Gastrocnemius medialis (tissue), 4 donors: Measurements from ENCODE around the gene IL12RB1.

ENCODE experiments used
- CTCF ChIP-seq, 5 experiments: fragments of 450-650 bp in 3 of 5; fragments of 200-600 bp in 2 of 5; sonication (generic) in 2 of 5; IDR thresholded peaks in 4 of 5; conservative IDR thresholded peaks in 1 of 5; 1 replicate in 4 of 5; 2 replicates in 1 of 5; pipeline ENCODE4 v1.5.1; 2016 to 2019; ENCODE audit warnings: antibody characterized with exemption in 5 of 5, mild to moderate bottlenecking in 3 of 5, moderate library complexity in 3 of 5
- POLR2A ChIP-seq, 2 donors: fragments of 450-650 bp; IDR thresholded peaks; one replicate each; pipeline ENCODE4 v1.6.1; 2017; ENCODE audit warnings: antibody characterized with exemption in 2 of 2, mild to moderate bottlenecking in 2 of 2, moderate library complexity in 2 of 2

DNA sequence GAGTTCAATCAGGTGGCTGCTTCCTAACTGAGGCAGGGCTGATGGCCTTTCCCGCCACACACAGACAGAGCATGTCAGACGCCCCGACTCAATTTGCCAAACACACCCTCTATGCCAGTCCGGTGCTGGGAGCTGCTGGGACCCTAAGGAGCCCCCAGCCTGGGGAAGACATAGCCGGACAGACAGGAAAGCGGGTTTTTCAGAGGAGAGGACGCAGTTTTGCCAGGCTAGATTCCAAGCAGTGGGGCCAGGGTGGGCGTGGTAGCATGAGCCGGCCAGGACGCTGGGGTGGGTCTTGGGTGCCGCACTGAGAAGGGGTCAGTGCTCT, 30.6 kb upstream of the IL12RB1 start:
- no peak for TF ChIP-seq CTCF (IDR thresholded peaks at IDR 0.05 in 4 of 5, conservative IDR thresholded peaks at IDR 0.05 in 1 of 5)
- no peak for TF ChIP-seq POLR2A (IDR thresholded peaks at IDR 0.05)
